K562 (cell line): Measurements from ENCODE around the gene CHSY1. TPM values are rescaled to one million over a fixed set of nuclear protein-coding genes. Genes with fewer than 3 reads are reported as not detected.

Experiments used
- ATAC-seq: fragments of 200-7000 bp; cut with Tn5 transposase; 3 replicates; pipeline ENCODE4 v1.9.1; 2020; ENCODE audit warnings: moderate library complexity
- BruUV-seq: library from RNA; stranded (reverse); fragments of 400-500 nt; replicated peaks from 2 replicates; lab custom pipeline; 2021; lab: Mats Ljungman, UMichigan
- CTCF ChIA-PET: fragments of 300-600 bp; formaldehyde crosslinking; extraction: SDS; loops from one replicate; lab custom pipeline; 2021; ENCODE audit warnings: low intra/inter-chr PET ratio; lab: Yijun Ruan, JAX
- POLR2A ChIA-PET: fragments of 300-600, 350-650 bp; sonication (Branson Sonifier 250); formaldehyde crosslinking; extraction: SDS; loops from one replicate; lab custom pipeline; 2021; ENCODE audit warnings: antibody characterized with exemption, inconsistent platforms; lab: Yijun Ruan, JAX
- DNase-seq, 4 experiments: peaks; one replicate each; pipeline versions ENCODE4 v3.0.0 to v3.0.0-alpha.2; 2011 to 2018; ENCODE audit warnings: low spot score in 3 of 4, mixed read lengths in 3 of 4; ENCODE audit errors: extremely low read depth in 1 of 4
- FAIRE-seq: peaks from 2 replicates; lab custom pipeline; 2011; peaks lifted over from hg19 to GRCh38; lab: Jason Lieb, UNC
- H2AFZ ChIP-seq: 2 replicates; pipeline ENCODE4 v1.6.0; 2011; ENCODE audit warnings: low read depth, low read length, control low read depth, inconsistent platforms
- H3K27ac ChIP-seq: fragments of 200-600 bp; 3 replicates; pipeline ENCODE4 v1.8.0; 2011; ENCODE audit warnings: low read depth, mild to moderate bottlenecking, control low read depth, inconsistent platforms, low read length, moderate library complexity, mixed read lengths; ENCODE audit errors: extremely low read depth
- H3K27me3 ChIP-seq, 2 experiments: fragments of 300-600 bp in 1 of 2; 2 replicates in 1 of 2; 3 replicates in 1 of 2; pipeline versions ENCODE4 v1.6.0 to v1.8.0; 2011; ENCODE audit warnings: inconsistent platforms in 2 of 2, low read length in 2 of 2, mild to moderate bottlenecking in 1 of 2, mixed read lengths in 1 of 2, moderate library complexity in 1 of 2; ENCODE audit not compliant: control insufficient read depth in 2 of 2, insufficient read depth in 2 of 2
- H3K36me3 ChIP-seq: fragments of 300-600 bp; 3 replicates; pipeline ENCODE4 v1.8.0; 2011; ENCODE audit warnings: mild to moderate bottlenecking, low read length, inconsistent platforms; ENCODE audit not compliant: control insufficient read depth, insufficient read depth
- H3K4me1 ChIP-seq, 2 experiments: fragments of 200-600 bp in 1 of 2; replicated peaks in 1 of 2; 2 replicates in 1 of 2; 3 replicates in 1 of 2; pipeline versions ENCODE4 v1.5.1 to v1.8.0; 2011; ENCODE audit warnings: inconsistent platforms in 2 of 2, low read length in 2 of 2, mild to moderate bottlenecking in 1 of 2, mixed read lengths in 1 of 2, moderate library complexity in 1 of 2; ENCODE audit not compliant: control insufficient read depth in 2 of 2, insufficient read depth in 2 of 2
- H3K4me2 ChIP-seq: 2 replicates; pipeline ENCODE4 v1.6.1; 2011; ENCODE audit warnings: low read length, control low read depth, inconsistent platforms, mixed read lengths; ENCODE audit not compliant: insufficient read depth
- H3K4me3 ChIP-seq: fragments of 200-600 bp; sonication (generic), shearing (Covaris generic); 2 replicates; pipeline ENCODE4 v1.5.1; 2016; ENCODE audit warnings: control low read depth, inconsistent platforms
- H3K79me2 ChIP-seq: fragments of 200-600 bp; 3 replicates; pipeline ENCODE4 v1.8.0; 2011; ENCODE audit warnings: low read length, inconsistent platforms; ENCODE audit not compliant: control insufficient read depth, insufficient read depth
- H3K9ac ChIP-seq, 2 experiments: 2 replicates each; pipeline versions ENCODE4 v1.6.0 to v1.6.1; 2011; ENCODE audit warnings: low read depth in 2 of 2, low read length in 2 of 2, control low read depth in 1 of 2, inconsistent platforms in 1 of 2, mild to moderate bottlenecking in 1 of 2, mixed read lengths in 1 of 2; ENCODE audit not compliant: insufficient read depth in 1 of 2
- H3K9me1 ChIP-seq: one replicate; pipeline ENCODE4 v1.6.0; 2011; ENCODE audit warnings: inconsistent platforms, mild to moderate bottlenecking, low read length, moderate library complexity; ENCODE audit not compliant: control insufficient read depth, insufficient read depth
- H3K9me3 ChIP-seq: replicated peaks from 2 replicates; pipeline ENCODE4 v1.5.1; 2011; ENCODE audit warnings: low read depth, low read length, inconsistent platforms; ENCODE audit not compliant: control insufficient read depth, insufficient read depth
- H4K20me1 ChIP-seq: replicated peaks from 2 replicates; pipeline ENCODE4 v1.6.1; 2011; ENCODE audit warnings: low read length, inconsistent platforms, mixed read lengths; ENCODE audit not compliant: control insufficient read depth, insufficient read depth
- EP400 ChIP-seq: fragments of 450-650 bp; IDR thresholded peaks from 2 replicates; pipeline ENCODE4 v1.6.1; 2017; ENCODE audit warnings: antibody characterized with exemption, mild to moderate bottlenecking, moderate library complexity
- FOXJ2 ChIP-seq: fragments of 200-800 bp; sonication (Bioruptor generic); IDR thresholded peaks from 2 replicates; pipeline ENCODE4 v1.6.1; 2016; ENCODE audit warnings: missing genetic modification characterization, missing compliant biosample characterization
- HDAC2 ChIP-seq: fragments of 450-650 bp; IDR thresholded peaks from 2 replicates; pipeline ENCODE4 v1.6.1; 2016; ENCODE audit warnings: mild to moderate bottlenecking
- KAT2B ChIP-seq: IDR thresholded peaks from one replicate; pipeline ENCODE4 v1.6.1; 2012; ENCODE audit warnings: low read depth, mild to moderate bottlenecking, control low read depth, inconsistent platforms, low read length, moderate library complexity
- MECOM ChIP-seq: fragments of 250-450 bp; sonication (Bioruptor Pico); IDR thresholded peaks from 2 replicates; pipeline ENCODE4 v1.8.0; 2022; ENCODE audit warnings: inconsistent platforms
- MIER1 ChIP-seq: fragments of 450-650 bp; IDR thresholded peaks from 2 replicates; pipeline ENCODE4 v1.6.1; 2016; ENCODE audit warnings: antibody characterized with exemption, mild to moderate bottlenecking, low read depth
- RNF219 ChIP-seq: fragments of 250-450 bp; sonication (Bioruptor Pico); IDR thresholded peaks from 2 replicates; pipeline ENCODE4 v1.5.0; 2022; ENCODE audit warnings: mild to moderate bottlenecking
- TGIF2 ChIP-seq: sonication (generic); formaldehyde crosslinking; IDR thresholded peaks from 2 replicates; pipeline ENCODE4 v1.8.1; 2022; ENCODE audit warnings: mild to moderate bottlenecking, missing genetic modification reagents, moderate library complexity
- ZNF253 ChIP-seq: fragments of 250-450 bp; sonication (Bioruptor Pico); conservative IDR thresholded peaks from 2 replicates; pipeline ENCODE4 v1.6.1; 2021; ENCODE audit warnings: mild to moderate bottlenecking
- ZNF324 ChIP-seq: fragments of 250-450 bp; sonication (Bioruptor Pico); IDR thresholded peaks from 2 replicates; pipeline ENCODE4 v1.4.0; 2020; ENCODE audit warnings: mild to moderate bottlenecking
- WGBS: fragments of 100-300 bp; shearing (Covaris generic); methylation state at CpG from one replicate; pipeline ENCODE4 v1.1.6; 2016; ENCODE audit warnings: low coverage, mixed read lengths; ENCODE audit not compliant: insufficient coverage; ENCODE audit errors: missing lambda C conversion rate; 5-methylcytosine and 5-hydroxymethylcytosine counted together
- in situ Hi-C: fragments of 300-500 bp; cut with MboI; formaldehyde crosslinking; loops from 4 replicates; pipeline ENCODE4 v1.15.0; 2018; ENCODE audit warnings: inconsistent platforms, mixed read lengths
- intact Hi-C: fragments of 100-400 bp; cut with micrococcal nuclease; formaldehyde crosslinking; loops from 2 replicates; pipeline ENCODE4 v1.14.2; 2022
- polyA plus RNA-seq, 8 experiments: library from polyadenylated mRNA; depleted of rRNA in 4 of 8; stranded (reverse) in 5 of 8; unstranded in 3 of 8; fragments of >200 nt; fragmentation: Nextera tagmentation in 2 of 8; fragmentation: Illumina TruSeq in 1 of 8; extraction: Ambion mirVana in 2 of 8; extraction: Trizol in 1 of 8; gene quantifications; 2 replicates each; pipeline versions ENCODE4 v1.2.1 to v1.2.3, GENCODE V29; 2011 to 2014; ENCODE audit warnings: inconsistent platforms in 1 of 8, missing spikeins in 1 of 8
- total RNA-seq, 7 experiments: library from RNA; depleted of rRNA in 6 of 7; stranded (reverse); fragments of >200 nt in 6 of 7; fragmentation: Illumina TruSeq in 2 of 7; extraction: Trizol in 2 of 7; gene quantifications; 2 replicates each; pipeline versions ENCODE4 v1.2.1 to v1.2.3, GENCODE V29; 2011 to 2021; ENCODE audit warnings: low replicate concordance in 1 of 7

Gene CHSY1
- total and polyA plus RNA-seq, 9 of the 15 experiments (the other 6 are each of a cell fraction or from before 2014, with no cell fraction given) = 7.0 to 16.4 (median 13.4) TPM

- Histone ChIP-seq H3K27ac (no peak overlapping the region), H2AFZ (no peak overlapping the region), H3K9ac (peak overlapping the region in 1 of 2 experiments; percentile 56; a peak in 1 of 4 replicates), H3K4me2 (no peak overlapping the region), H3K79me2 (no peaks in the 10 kb centered on the region), H3K4me1 (peaks cover 27 to 34% of the 10 kb centered on the region in 2 experiments), H3K27me3 (no peaks in the 10 kb centered on the region), H3K36me3 (no peaks in the 10 kb centered on the region), H3K4me3 (no peak overlapping the region), H3K9me1 (no peaks in the 10 kb centered on the region), H4K20me1 (no peaks in the 10 kb centered on the region), H3K9me3 (peaks cover 12% of the 10 kb centered on the region)
- no peak for DNase-seq
- ATAC-seq = no peak
- in situ Hi-C loops (no loop called here), intact Hi-C loops (no loop called here)
- CTCF ChIA-PET = no interaction called here
- BruUV-seq = no TSS peak
- no peak for FAIRE-seq
- 82% methylated on average over 19 of the region's 19 CpGs for WGBS
- TF ChIP-seq ZNF324 (no peak), KAT2B (no peak), FOXJ2 (no peak), RNF219 (CRISPR knock-in tag) (no peak), TGIF2 (no peak), MIER1 (no peak), EP400 (no peak), ZNF253 (CRISPR knock-in tag) (no peak), MECOM (CRISPR knock-in tag) (no peak), HDAC2 (no peak)
- POLR2A ChIA-PET = interaction anchor here (1.3 kb wide), 1 partner anchor 14 kb away, joined by 4 read pairs; no protein-coding TSS in a partner anchor
Observed at GRCh38 chr15:101169495-101170071, 82.3 kb downstream of the CHSY1 start.
